SK-N-SH (cell line): ENCODE data around the gene IER3IP1. TPM values are rescaled to one million over a fixed set of nuclear protein-coding genes. Genes with fewer than 3 reads are reported as not detected.

Experiments
- CTCF ChIA-PET: fragments of 300-600, 350-600 bp; formaldehyde crosslinking; extraction: SDS; loops from one replicate; lab custom pipeline; 2021; lab: Yijun Ruan, JAX
- POLR2A ChIA-PET: fragments of 350-600 bp; sonication (Branson Sonifier 250); formaldehyde crosslinking; extraction: SDS; loops from one replicate; lab custom pipeline; 2020; ENCODE audit warnings: antibody characterized with exemption, inconsistent platforms; lab: Yijun Ruan, JAX
- DNase-seq: peaks from one replicate; pipeline ENCODE4 v3.0.0; 2012
- H2AFZ ChIP-seq: fragments of 200-600 bp; sonication (generic); 2 replicates; pipeline ENCODE4 v1.8.1; 2016; ENCODE audit warnings: antibody characterized with exemption, mild to moderate bottlenecking, low read depth
- H3F3A ChIP-seq: fragments of 200-600 bp; sonication (generic); replicated peaks from 2 replicates; pipeline ENCODE3; 2016; ENCODE audit warnings: antibody characterized with exemption, mild to moderate bottlenecking; ENCODE audit not compliant: insufficient read depth
- H3K27ac ChIP-seq, 2 experiments: fragments of 200-500 bp in 1 of 2; fragments of 200-600 bp in 1 of 2; sonication (Bioruptor generic) in 1 of 2; sonication (generic), shearing (Covaris generic) in 1 of 2; 2 replicates each; pipeline versions ENCODE4 v1.5.1 to v1.6.1; 2014 to 2016; ENCODE audit warnings: low read depth in 2 of 2, inconsistent platforms in 1 of 2, low read length in 1 of 2, mild to moderate bottlenecking in 1 of 2, mixed read lengths in 1 of 2
- H3K27me3 ChIP-seq: fragments of 200-600 bp; sonication (generic), shearing (Covaris generic); 2 replicates; pipeline ENCODE4 v1.6.1; 2016; ENCODE audit warnings: mixed run types; ENCODE audit not compliant: insufficient read depth
- H3K36me3 ChIP-seq, 2 experiments: fragments of 200-500 bp in 1 of 2; fragments of 200-600 bp in 1 of 2; sonication (Bioruptor generic) in 1 of 2; sonication (generic) in 1 of 2; replicated peaks in 1 of 2; 2 replicates each; pipeline versions ENCODE3 to v1.5.1; 2014 to 2016; ENCODE audit warnings: low read length in 1 of 2, mild to moderate bottlenecking in 1 of 2; ENCODE audit not compliant: insufficient read depth in 2 of 2, control insufficient read depth in 1 of 2
- H3K4me1 ChIP-seq, 2 experiments: fragments of 200-500 bp in 1 of 2; fragments of 200-600 bp in 1 of 2; sonication (Bioruptor generic) in 1 of 2; sonication (generic), shearing (Covaris generic) in 1 of 2; 2 replicates each; pipeline versions ENCODE4 v1.5.1 to v1.6.1; 2014 to 2016; ENCODE audit warnings: low read depth in 1 of 2, low read length in 1 of 2, mixed run types in 1 of 2; ENCODE audit not compliant: insufficient read depth in 2 of 2, control insufficient read depth in 1 of 2
- H3K4me2 ChIP-seq: fragments of 200-600 bp; sonication (generic), shearing (Covaris generic); 2 replicates; pipeline ENCODE4 v1.6.1; 2017; ENCODE audit warnings: mixed run types
- H3K4me3 ChIP-seq, 2 experiments: fragments of 200-500 bp in 1 of 2; fragments of 200-600 bp in 1 of 2; sonication (Bioruptor generic) in 1 of 2; sonication (generic), shearing (Covaris generic) in 1 of 2; 2 replicates each; pipeline versions ENCODE4 v1.5.1 to v1.8.1; 2014 to 2016; ENCODE audit warnings: low read depth in 2 of 2, inconsistent platforms in 1 of 2, low read length in 1 of 2, mild to moderate bottlenecking in 1 of 2, mixed read lengths in 1 of 2, moderate library complexity in 1 of 2
- H3K79me2 ChIP-seq: fragments of 200-600 bp; sonication (generic); 2 replicates; pipeline ENCODE4 v1.8.1; 2017; ENCODE audit warnings: mild to moderate bottlenecking; ENCODE audit not compliant: insufficient read depth
- H3K9ac ChIP-seq: fragments of 200-600 bp; sonication (generic); 2 replicates; pipeline ENCODE4 v1.6.1; 2017; ENCODE audit warnings: mixed run types
- H3K9me2 ChIP-seq: fragments of 200-600 bp; sonication (generic); 2 replicates; pipeline ENCODE4 v1.6.1; 2017; ENCODE audit warnings: mixed run types
- H3K9me3 ChIP-seq: fragments of 200-600 bp; sonication (generic); 2 replicates; pipeline ENCODE4 v1.6.1; 2017; ENCODE audit warnings: mixed run types, mild to moderate bottlenecking, moderate library complexity
- H4K20me1 ChIP-seq: fragments of 200-600 bp; sonication (generic); 2 replicates; pipeline ENCODE4 v1.6.1; 2017; ENCODE audit warnings: mild to moderate bottlenecking, mixed run types; ENCODE audit not compliant: insufficient read depth
- CHD2 ChIP-seq: fragments of 150-350 bp; IDR thresholded peaks from 2 replicates; pipeline ENCODE4 v1.6.1; 2018; ENCODE audit warnings: low read length; ENCODE audit not compliant: partially characterized antibody
- CTCF ChIP-seq: fragments of 200-600 bp; sonication (generic); IDR thresholded peaks from 2 replicates; pipeline ENCODE4 v1.6.1; 2017; ENCODE audit warnings: antibody characterized with exemption, mild to moderate bottlenecking, moderate library complexity
- EP300 ChIP-seq, 2 experiments: IDR thresholded peaks; 2 replicates each; pipeline versions ENCODE4 v1.4.0 to v1.6.1; 2012; ENCODE audit warnings: borderline replicate concordance in 1 of 2, low read depth in 1 of 2, low read length in 1 of 2
- FOSL2 ChIP-seq: IDR thresholded peaks from 2 replicates; pipeline ENCODE4 v1.4.0; 2012; ENCODE audit warnings: low read depth, mild to moderate bottlenecking, moderate library complexity, borderline replicate concordance
- GATA2 ChIP-seq: sonication (generic); formaldehyde crosslinking; IDR thresholded peaks from 2 replicates; pipeline ENCODE4 v1.5.0; 2020; ENCODE audit warnings: mild to moderate bottlenecking, missing genetic modification reagents
- JUND ChIP-seq: IDR thresholded peaks from 2 replicates; pipeline ENCODE4 v1.4.0; 2012
- REST ChIP-seq: IDR thresholded peaks from 2 replicates; pipeline ENCODE4 v1.6.1; 2012; ENCODE audit warnings: mild to moderate bottlenecking, low read depth, low read length, moderate library complexity
- RXRA ChIP-seq: IDR thresholded peaks from 2 replicates; pipeline ENCODE4 v1.4.0; 2012; ENCODE audit warnings: low read depth, mild to moderate bottlenecking, borderline replicate concordance
- SIN3A ChIP-seq: IDR thresholded peaks from 2 replicates; pipeline ENCODE4 v1.6.1; 2012; ENCODE audit warnings: low read depth, mild to moderate bottlenecking, low read length, moderate library complexity, borderline replicate concordance
- SMC3 ChIP-seq: IDR thresholded peaks from 2 replicates; pipeline ENCODE4 v1.6.1; 2012; ENCODE audit warnings: low read depth, low read length, improper control_type of control experiment
- USF1 ChIP-seq: IDR thresholded peaks from 2 replicates; pipeline ENCODE4 v1.4.0; 2012; ENCODE audit warnings: low read depth, borderline replicate concordance
- YY1 ChIP-seq: IDR thresholded peaks from 2 replicates; pipeline ENCODE4 v1.4.0; 2012; ENCODE audit warnings: low read depth, mild to moderate bottlenecking
- WGBS: methylation state at CpG from one replicate; pipeline ENCODE4 v1.1.6; 2017; ENCODE audit warnings: low lambda C conversion rate; 5-methylcytosine and 5-hydroxymethylcytosine counted together
- polyA plus RNA-seq, 3 experiments: library from polyadenylated mRNA; depleted of rRNA; stranded (reverse); fragments of >200 nt; gene quantifications; 2 replicates each; pipeline ENCODE4 v1.2.3, GENCODE V29; 2012

The IER3IP1 gene
- polyA plus RNA-seq, 1 of the 3 experiments (the other 2 are of a cell fraction) = 13.7 TPM

- TF ChIP-seq REST = no peak
Measured at GRCh38 chr18:47143899-47144485, 32.2 kb downstream of the IER3IP1 start (continued).

GRCh38 chr18:47143153-47143552, 33.0 kb downstream of the IER3IP1 start:
- no peak for DNase-seq
- POLR2A ChIA-PET = no interaction called here
- Histone ChIP-seq H3K27me3 (no peaks in the 10 kb centered on the region), H3K9me3 (no peaks in the 10 kb centered on the region), H3K27ac (no peak overlapping the region), H3K9ac (no peak overlapping the region), H3K4me3 (no peak overlapping the region), H3K9me2 (no peaks in the 10 kb centered on the region), H2AFZ (no peak overlapping the region), H3K36me3 (peaks cover 8 to 24% of the 10 kb centered on the region in 2 experiments), H3K4me2 (no peak overlapping the region), H3K4me1 (no peaks in the 10 kb centered on the region), H4K20me1 (peaks cover 5% of the 10 kb centered on the region), H3K79me2 (peaks cover 93% of the 10 kb centered on the region), H3F3A (peaks cover 5% of the 10 kb centered on the region)
- TF ChIP-seq SIN3A (no peak), RXRA (no peak), FOSL2 (no peak), SMC3 (no peak), JUND (no peak), CTCF (no peak), GATA2 (no peak), CHD2 (no peak), YY1 (no peak), EP300 (IDR thresholded peaks at IDR 0.05; ENCODE audit: borderline replicate concordance in 1 of 2, low read depth in 1 of 2, low read length in 1 of 2) (no peak), USF1 (no peak)
- CTCF ChIA-PET = interaction anchor here (1.1 kb wide), 1 partner anchor 37 kb away, joined by 3 read pairs; no protein-coding TSS in a partner anchor
- 96% methylated on average over 5 of the region's 5 CpGs for WGBS
